ENCODE results near the gene HPGDS. TPM values are rescaled to one million over a fixed set of nuclear protein-coding genes. Genes with fewer than 3 reads are reported as not detected.

HPGDS gene
- total RNA-seq, 1 donor from 2014 or later: not detected

DNA sequence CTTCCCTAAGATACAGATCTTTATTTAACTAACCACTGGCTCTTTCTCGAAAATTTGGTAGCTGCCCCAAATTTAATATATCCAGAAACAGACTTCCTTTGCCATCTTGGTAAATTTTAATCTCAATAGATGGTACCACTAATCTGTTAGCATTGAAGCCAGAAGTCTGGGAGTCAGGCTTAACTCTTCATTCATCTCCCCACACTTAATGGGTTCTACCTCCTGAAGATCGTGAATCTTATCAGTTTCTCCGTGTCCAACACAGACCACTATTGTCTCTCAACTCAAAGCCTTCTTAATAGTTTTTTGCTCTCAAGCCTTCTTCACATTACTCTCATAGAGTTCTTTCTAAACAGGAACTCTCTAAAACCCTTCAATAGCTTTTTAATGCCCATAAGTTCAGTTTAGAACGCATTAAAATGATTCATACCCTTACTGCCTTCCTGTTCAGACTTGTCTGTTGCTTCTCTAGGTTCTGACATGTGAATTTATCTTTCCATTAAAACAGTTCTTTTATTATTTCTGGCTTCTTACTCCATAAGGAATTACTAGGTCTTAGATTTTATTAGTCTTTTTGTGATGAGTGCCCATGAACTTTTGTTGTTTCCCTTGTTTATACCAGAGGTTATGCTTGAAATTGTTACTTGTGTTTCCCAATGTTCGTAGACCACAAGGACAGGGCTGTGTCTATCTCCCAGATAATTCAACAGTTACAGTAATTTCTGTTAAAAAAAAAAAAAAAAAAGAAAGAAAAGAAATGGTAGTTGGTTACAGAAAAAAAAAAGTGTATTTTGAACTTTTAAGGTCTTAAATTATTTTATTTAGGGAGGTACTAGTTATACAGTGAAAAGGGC lies 80.2 kb downstream of the HPGDS start:
- H3K36me3 ChIP-seq: peaks cover 0 to 7% of the 10 kb centered on the region in 2 donors
- no peaks in the 10 kb centered on the region for H3K9me3 ChIP-seq
- no peak for DNase-seq (ENCODE audit: low spot score in 2 of 2)
- H3K27ac ChIP-seq: no peak overlapping the region
- H3K4me1 ChIP-seq: no peaks in the 10 kb centered on the region
- H3K27me3 ChIP-seq: no peaks in the 10 kb centered on the region
- intact Hi-C loops (cut with DNase I): no loop called here
- TF ChIP-seq, protein P1, sequence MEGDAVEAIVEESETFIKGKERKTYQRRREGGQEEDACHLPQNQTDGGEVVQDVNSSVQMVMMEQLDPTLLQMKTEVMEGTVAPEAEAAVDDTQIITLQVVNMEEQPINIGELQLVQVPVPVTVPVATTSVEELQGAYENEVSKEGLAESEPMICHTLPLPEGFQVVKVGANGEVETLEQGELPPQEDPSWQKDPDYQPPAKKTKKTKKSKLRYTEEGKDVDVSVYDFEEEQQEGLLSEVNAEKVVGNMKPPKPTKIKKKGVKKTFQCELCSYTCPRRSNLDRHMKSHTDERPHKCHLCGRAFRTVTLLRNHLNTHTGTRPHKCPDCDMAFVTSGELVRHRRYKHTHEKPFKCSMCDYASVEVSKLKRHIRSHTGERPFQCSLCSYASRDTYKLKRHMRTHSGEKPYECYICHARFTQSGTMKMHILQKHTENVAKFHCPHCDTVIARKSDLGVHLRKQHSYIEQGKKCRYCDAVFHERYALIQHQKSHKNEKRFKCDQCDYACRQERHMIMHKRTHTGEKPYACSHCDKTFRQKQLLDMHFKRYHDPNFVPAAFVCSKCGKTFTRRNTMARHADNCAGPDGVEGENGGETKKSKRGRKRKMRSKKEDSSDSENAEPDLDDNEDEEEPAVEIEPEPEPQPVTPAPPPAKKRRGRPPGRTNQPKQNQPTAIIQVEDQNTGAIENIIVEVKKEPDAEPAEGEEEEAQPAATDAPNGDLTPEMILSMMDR (IDR thresholded peaks at IDR 0.05): no peak
- no peak overlapping the region for H3K4me3 ChIP-seq

DNA sequence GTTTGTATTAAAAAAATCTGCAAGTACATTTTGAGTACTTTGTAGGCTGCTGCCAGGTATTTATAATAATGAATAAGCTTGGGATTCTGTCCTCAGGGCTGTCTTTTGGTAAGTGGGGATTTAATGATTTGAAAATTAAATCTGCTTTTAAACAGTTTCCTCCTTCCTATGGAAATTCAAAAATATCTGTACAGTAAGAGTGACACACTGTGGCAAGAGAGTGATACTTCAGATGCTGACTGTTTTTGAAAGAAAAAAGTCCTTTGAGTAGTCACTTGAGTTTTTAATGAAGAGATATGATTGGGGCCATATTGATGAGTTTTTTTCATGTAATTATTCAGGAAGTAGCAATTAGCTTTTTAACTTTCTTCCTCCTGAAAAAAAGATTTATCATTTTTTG lies 85.8 kb downstream of the HPGDS start:
- intact Hi-C loops (cut with DNase I): no loop called here
- H3K9me3 ChIP-seq: no peaks in the 10 kb centered on the region
- no peak overlapping the region for H3K27ac ChIP-seq
- peaks cover 11 to 15% of the 10 kb centered on the region in 2 donors for H3K36me3 ChIP-seq
- no peaks in the 10 kb centered on the region for H3K27me3 ChIP-seq
- no peak overlapping the region for H3K4me3 ChIP-seq
- DNase-seq (ENCODE audit: low spot score in 2 of 2): no peak
- no peaks in the 10 kb centered on the region for H3K4me1 ChIP-seq
- TF ChIP-seq, protein P1 (IDR thresholded peaks at IDR 0.05): no peak

DNA sequence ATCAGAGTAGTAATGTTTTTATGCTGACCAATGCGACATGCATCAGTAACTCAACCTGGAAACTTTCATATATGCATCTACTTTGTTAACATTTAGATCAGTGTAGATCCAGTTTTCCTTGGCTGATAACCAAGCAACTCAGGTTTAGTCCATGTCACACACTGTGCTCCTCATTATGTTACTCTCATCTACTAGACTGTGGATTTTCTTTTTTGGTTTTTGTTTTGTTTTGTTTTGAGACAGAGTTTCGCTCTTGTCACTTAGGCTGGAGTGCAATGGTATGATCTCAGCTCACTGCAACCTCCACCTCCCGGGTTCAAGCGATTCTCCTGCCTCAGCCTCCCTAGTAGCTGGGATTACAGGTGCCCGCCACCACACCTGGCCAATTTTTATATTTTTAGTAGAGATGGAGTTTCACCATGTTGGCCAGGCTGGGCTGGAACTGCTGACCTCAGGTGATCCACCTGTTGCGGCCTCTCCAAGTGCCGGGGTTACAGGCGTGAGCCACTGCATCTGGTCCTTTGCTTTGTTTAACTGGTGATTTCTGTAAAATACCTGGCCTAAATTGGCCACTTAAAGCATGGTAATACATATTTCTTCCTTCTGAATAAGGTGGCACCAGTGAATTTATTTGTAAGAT lies 86.4 kb downstream of the HPGDS start:
- Histone ChIP-seq H3K9me3 (no peaks in the 10 kb centered on the region), H3K27me3 (no peaks in the 10 kb centered on the region), H3K36me3 (peaks cover 11 to 15% of the 10 kb centered on the region in 2 donors), H3K4me3 (no peak overlapping the region), H3K27ac (no peak overlapping the region), H3K4me1 (no peaks in the 10 kb centered on the region)
- DNase-seq (ENCODE audit: low spot score in 2 of 2): no peak
- TF ChIP-seq, protein P1 (IDR thresholded peaks at IDR 0.05): no peak
- intact Hi-C loops (cut with DNase I): no loop called here

- H3K4me3 ChIP-seq: no peak overlapping the region
- no peak overlapping the region for H3K27ac ChIP-seq
- no peaks in the 10 kb centered on the region for H3K27me3 ChIP-seq
- H3K36me3 ChIP-seq: peaks cover 15 to 20% of the 10 kb centered on the region in 2 donors
- TF ChIP-seq, protein P1 (IDR thresholded peaks at IDR 0.05): no peak
- no peaks in the 10 kb centered on the region for H3K9me3 ChIP-seq
- intact Hi-C loops (cut with DNase I): no loop called here
- DNase-seq (ENCODE audit: low spot score in 2 of 2): no peak
- no peaks in the 10 kb centered on the region for H3K4me1 ChIP-seq
These were observed 89.6 kb downstream of the HPGDS start for GRCh38 chr4:94253036-94253435.

DNA sequence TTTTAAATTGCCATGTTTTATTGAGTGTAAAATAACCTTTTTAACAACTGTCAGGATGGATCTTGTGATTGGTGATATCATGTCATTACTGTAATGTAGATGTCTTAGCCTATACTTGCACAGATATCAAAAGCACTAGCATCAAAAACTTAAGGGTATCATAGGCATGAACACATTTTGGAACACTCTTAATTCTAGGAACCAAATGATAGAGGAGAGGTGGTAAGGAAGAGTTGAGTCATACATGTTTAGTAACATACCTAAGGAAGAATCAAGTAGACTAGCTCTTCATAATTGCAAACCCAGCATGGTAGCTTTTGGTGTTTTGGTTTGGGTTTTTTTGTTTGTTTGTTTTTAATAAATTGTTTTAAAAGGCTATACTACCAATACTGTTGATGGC lies 91.5 kb downstream of the HPGDS start:
- intact Hi-C loops (cut with DNase I): no loop called here
- DNase-seq (ENCODE audit: low spot score in 2 of 2): no peak
- peaks cover 17 to 18% of the 10 kb centered on the region in 2 donors for H3K36me3 ChIP-seq
- no peaks in the 10 kb centered on the region for H3K9me3 ChIP-seq
- no peaks in the 10 kb centered on the region for H3K27me3 ChIP-seq
- TF ChIP-seq, protein P1 (IDR thresholded peaks at IDR 0.05): no peak
- H3K4me3 ChIP-seq: no peak overlapping the region
- H3K27ac ChIP-seq: no peak overlapping the region
- H3K4me1 ChIP-seq: no peaks in the 10 kb centered on the region

Other genes with a start within 250 kb of the HPGDS start
- 3.3 TPM for gene SMARCAD1, start 135.0 kb downstream of the HPGDS start, total RNA-seq
- gene PDLIM5, start 109.1 kb upstream of the HPGDS start, total RNA-seq: 103 TPM

Measured in ascending aorta (tissue), 2 donors.